ENCODE data around the gene PDZD4.

DNA sequence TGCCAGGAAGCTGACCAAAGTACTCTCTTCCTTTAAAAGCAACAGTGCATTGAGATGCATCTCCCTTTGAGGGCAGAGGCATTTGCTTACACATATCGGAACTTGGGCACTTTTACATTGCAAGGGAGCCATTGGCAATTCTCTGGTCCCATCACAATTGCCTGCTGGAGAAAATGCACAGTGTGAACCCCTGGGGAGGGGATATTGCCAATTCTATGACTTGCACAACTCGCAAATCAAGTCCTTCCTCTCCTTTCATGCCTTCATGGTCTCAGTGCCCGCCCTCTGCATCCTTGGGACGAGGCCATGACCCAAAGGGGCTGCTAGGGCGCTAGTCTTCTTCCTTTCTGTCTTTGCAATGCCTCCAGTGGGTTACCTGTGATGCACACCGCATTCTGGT, 14.9 kb upstream of the PDZD4 start:
- TF ChIP-seq, protein P1, sequence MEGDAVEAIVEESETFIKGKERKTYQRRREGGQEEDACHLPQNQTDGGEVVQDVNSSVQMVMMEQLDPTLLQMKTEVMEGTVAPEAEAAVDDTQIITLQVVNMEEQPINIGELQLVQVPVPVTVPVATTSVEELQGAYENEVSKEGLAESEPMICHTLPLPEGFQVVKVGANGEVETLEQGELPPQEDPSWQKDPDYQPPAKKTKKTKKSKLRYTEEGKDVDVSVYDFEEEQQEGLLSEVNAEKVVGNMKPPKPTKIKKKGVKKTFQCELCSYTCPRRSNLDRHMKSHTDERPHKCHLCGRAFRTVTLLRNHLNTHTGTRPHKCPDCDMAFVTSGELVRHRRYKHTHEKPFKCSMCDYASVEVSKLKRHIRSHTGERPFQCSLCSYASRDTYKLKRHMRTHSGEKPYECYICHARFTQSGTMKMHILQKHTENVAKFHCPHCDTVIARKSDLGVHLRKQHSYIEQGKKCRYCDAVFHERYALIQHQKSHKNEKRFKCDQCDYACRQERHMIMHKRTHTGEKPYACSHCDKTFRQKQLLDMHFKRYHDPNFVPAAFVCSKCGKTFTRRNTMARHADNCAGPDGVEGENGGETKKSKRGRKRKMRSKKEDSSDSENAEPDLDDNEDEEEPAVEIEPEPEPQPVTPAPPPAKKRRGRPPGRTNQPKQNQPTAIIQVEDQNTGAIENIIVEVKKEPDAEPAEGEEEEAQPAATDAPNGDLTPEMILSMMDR (IDR thresholded peaks at IDR 0.05), result no peak
- no peak for TF ChIP-seq POLR2AphosphoS5 (IDR thresholded peaks at IDR 0.05)
- TF ChIP-seq EP300 (IDR thresholded peaks at IDR 0.05), result no peak
